NCI-H69 (cell line): ENCODE results near the gene SELENOI.
A peak's percentile ranks its signal among the peaks of the same experiment; 100 is the strongest.
"Not testable (repeated sequence)": the region's sequence is repeated elsewhere in the genome, so short reads cannot be mapped to it uniquely, and the experiment has no call there.

Source experiments
- DNase-seq: peaks from one replicate; lab custom pipeline; 2025; lab: John Stamatoyannopoulos, UW

The SELENOI gene, protein sequence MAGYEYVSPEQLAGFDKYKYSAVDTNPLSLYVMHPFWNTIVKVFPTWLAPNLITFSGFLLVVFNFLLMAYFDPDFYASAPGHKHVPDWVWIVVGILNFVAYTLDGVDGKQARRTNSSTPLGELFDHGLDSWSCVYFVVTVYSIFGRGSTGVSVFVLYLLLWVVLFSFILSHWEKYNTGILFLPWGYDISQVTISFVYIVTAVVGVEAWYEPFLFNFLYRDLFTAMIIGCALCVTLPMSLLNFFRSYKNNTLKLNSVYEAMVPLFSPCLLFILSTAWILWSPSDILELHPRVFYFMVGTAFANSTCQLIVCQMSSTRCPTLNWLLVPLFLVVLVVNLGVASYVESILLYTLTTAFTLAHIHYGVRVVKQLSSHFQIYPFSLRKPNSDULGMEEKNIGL

GRCh38 chr2:26345545-26346453 lies at the start of gene SELENOI:
Gene SELENOI (plus strand): TSS chr2:26346143. CDS start chr2:26346233, 90 bp downstream.
- peak; percentile 98 for DNase-seq

DNA sequence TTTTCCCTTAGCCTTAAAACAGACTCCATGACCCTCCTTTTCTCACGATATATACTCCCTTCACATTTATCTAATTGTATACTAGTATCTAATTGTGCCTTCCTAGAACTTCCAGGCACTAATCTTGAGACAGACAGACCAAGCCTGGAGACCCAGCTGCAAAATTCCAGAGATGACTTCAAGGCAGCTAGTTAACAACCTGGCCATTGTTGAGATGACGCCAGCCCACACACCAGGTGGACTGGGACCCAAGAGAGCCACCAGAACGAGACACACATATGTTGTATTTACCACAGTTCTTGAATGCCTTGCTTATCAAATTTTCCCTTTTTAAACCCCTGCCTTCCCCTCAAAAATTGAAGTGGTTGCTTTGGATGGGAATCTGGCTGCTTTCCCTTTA lies 48.9 kb upstream of the SELENOI start:
- no peak for DNase-seq

GRCh38 chr2:26298286-26298637 lies 47.7 kb upstream of the SELENOI start:
- no peak for DNase-seq

- DNase-seq = no peak
Measured at GRCh38 chr2:26298638-26299393, 47.1 kb upstream of the SELENOI start.

GRCh38 chr2:26299471-26300101 lies 46.4 kb upstream of the SELENOI start:
- DNase-seq = peak; percentile 8

- DNase-seq = no peak
Measured at GRCh38 chr2:26300234-26300925, 45.6 kb upstream of the SELENOI start.

DNA sequence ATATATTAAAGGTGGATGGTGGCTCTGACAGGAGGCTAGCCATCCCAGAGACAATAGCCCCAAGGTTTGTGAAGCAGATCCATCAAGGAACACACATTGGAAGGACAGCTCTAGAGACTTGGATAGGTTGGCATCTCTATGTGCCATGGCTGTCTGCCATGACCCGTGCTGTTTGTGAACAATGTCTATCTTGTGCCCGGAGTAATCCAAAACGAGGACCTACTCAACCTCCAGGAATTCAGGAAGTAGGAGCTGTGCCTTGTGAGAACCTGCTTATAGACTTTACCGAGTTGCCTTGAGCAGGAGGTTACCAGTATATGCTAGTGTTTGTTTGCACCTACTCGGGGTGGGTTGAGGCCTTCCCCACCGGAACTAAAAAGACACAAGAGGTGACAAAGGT lies 43.1 kb upstream of the SELENOI start:
- no peak for DNase-seq

- DNase-seq = not testable (repeated sequence)
Measured at GRCh38 chr2:26305094-26305493, 40.8 kb upstream of the SELENOI start.

- DNase-seq = peak; percentile 4
Measured at GRCh38 chr2:26305540-26305939, 40.4 kb upstream of the SELENOI start.

GRCh38 chr2:26309921-26310320 lies 36.0 kb upstream of the SELENOI start:
- no peak for DNase-seq

GRCh38 chr2:26312471-26312870 lies 33.5 kb upstream of the SELENOI start:
- DNase-seq = no peak

GRCh38 chr2:26313446-26313845 lies 32.5 kb upstream of the SELENOI start:
- no peak for DNase-seq

- DNase-seq = no peak
Measured at GRCh38 chr2:26314243-26314642, 31.7 kb upstream of the SELENOI start.

DNA sequence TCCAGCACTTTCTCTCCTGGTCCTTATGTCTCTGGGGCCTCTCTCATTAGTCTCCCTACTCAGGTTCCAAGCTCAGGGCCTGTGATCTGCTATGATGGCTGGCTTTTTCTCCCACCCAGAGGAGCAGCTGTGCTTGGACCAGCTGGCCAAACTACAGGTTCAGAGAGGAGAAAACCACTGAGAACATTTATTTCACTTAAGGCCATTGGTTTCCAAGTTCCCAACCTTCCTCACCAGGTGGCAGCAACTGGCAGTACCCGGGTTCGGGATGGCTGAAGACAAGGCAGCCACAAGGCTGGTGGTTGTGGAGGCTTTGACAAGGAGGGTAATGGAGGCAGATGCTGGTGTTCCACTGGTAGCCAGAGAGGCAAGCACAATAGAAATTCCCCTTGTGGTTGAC lies 29.9 kb upstream of the SELENOI start:
- peak; percentile 32 for DNase-seq

GRCh38 chr2:26316845-26317244 lies 29.1 kb upstream of the SELENOI start:
- DNase-seq = no peak

DNA sequence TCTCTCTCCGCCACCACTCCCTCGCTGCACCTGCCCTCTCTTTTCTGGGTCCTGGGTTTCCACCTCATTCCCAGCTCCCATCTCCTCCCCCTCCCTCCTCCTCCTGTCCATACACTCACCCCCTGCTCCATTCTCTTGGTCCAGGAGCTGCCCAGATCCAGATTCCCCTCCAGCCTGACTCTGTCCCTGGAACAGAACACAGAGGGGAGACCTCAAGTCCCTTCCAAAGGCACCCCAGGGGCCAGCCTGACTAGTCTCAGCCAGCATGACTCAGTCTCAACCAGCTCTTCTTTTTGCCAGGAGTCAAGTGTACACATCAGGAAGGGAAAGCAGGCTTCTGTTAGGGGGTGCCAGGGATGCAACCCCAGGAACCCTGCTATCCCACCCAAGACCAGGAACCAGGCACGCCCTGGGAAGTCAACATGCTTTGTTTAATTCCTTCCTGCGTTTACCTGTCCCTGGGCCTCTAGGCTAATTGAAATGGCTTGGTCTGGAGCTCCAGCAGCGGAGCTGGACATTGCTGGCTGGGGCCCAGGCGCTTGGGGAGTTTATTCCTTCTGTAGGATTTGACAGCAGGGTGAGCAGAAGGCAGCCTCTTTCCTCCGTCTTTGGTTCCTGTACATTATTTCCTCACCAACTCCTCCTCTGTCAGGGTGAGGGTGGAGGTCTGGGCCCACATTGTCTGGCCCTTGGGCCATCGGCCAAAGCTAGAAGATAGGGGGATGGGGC lies 28.4 kb upstream of the SELENOI start:
- DNase-seq = no peak

DNA sequence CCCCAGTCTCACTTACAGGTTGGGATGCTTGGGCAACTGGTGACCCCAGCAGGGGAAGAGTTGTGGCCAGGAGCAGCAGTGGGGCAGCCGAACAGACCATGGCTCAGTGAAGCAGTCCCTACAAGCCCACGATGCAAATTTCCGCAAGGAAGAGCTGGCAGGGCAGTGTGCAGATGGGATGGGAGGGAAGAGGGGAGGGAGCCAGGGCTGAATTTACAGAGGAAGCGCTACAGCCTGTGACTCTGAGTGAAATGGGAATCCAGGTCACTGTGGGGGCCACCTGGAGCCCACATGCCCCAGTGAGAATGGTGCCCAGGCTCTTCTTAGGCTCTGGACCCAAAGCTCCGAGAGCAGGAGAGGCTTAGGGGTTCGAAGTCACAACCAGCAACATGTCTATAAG lies 27.0 kb upstream of the SELENOI start:
- no peak for DNase-seq

DNA sequence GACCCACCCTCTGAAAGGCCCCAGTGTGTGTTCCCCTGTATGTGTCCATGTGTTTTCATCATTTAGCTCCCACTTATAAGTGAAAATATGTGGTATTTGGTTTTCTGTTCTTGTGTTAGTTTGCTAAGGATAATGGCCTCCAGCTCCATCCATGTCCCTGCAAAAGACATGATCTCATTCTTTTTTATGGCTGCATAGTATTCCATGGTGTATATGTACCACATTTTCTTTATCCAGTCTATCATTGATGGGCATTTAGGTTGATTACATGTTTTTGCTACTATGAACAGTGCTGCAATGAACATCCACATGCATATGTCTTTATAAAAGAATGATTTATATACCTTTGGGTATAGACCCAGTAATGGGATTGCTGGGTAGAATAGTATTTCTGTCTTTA lies 21.5 kb upstream of the SELENOI start:
- DNase-seq = not testable (repeated sequence)

GRCh38 chr2:26324903-26325302 lies 21.0 kb upstream of the SELENOI start:
- DNase-seq = peak; percentile 6

GRCh38 chr2:26325851-26326250 lies 20.1 kb upstream of the SELENOI start:
- DNase-seq = no peak

DNA sequence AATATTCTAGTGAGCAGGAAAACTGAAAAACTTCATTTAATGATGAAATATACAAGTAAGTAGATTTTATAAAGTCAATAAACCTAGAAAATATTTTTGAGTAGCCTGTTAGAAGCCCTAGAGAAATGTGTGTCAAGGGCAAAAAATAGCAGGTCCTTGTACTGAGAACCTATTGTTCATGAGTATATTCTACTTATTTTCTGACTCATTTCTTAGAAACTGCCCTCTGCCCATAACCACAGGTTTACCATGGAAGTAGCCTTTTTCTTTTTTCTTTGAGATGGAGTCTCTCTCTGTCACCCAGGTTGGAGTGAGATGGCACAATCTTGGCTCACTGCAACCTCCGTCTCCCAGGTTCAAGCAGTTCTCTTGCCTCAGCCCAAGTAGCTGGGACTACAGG lies 19.4 kb upstream of the SELENOI start:
- DNase-seq = no peak
